Endothelial cell of umbilical vein (primary cell): ENCODE results near the gene GNAQ. TPM values are rescaled to one million over a fixed set of nuclear protein-coding genes. Genes with fewer than 3 reads are reported as not detected.

ENCODE experiments used
- BruUV-seq: library from RNA; stranded (reverse); fragments of 400-500 nt; replicated peaks from 2 replicates; lab custom pipeline; 2021; lab: Mats Ljungman, UMichigan
- CTCF ChIA-PET: fragments of 300-600, 350-600 bp; sonication (Branson Sonifier 250); formaldehyde crosslinking; loops from one replicate; lab custom pipeline; 2021; ENCODE audit warnings: antibody characterized with exemption, inconsistent platforms; lab: Charles Lee
- POLR2A ChIA-PET: fragments of 300-600, 350-600 bp; sonication (Branson Sonifier 250); formaldehyde crosslinking; loops from one replicate; lab custom pipeline; 2021; ENCODE audit warnings: antibody characterized with exemption, inconsistent platforms; lab: Charles Lee
- DNase-seq: peaks from one replicate; pipeline ENCODE4 v3.0.0-alpha.2; 2011; ENCODE audit warnings: low read depth, low spot score
- FAIRE-seq: peaks from 2 replicates; lab custom pipeline; 2011; peaks lifted over from hg19 to GRCh38; lab: Jason Lieb, UNC
- H2AFZ ChIP-seq: 2 replicates; pipeline ENCODE4 v1.6.0; 2012; ENCODE audit warnings: low read depth, low read length, control low read depth, inconsistent platforms
- H3K27ac ChIP-seq: 2 replicates; pipeline ENCODE4 v1.5.1; 2011; ENCODE audit warnings: low read depth, mild to moderate bottlenecking, control low read depth, low read length, moderate library complexity; ENCODE audit not compliant: insufficient read depth
- H3K27me3 ChIP-seq, 2 experiments: 2 replicates each; pipeline versions ENCODE4 v1.6.0 to v1.6.1; 2011; ENCODE audit warnings: low read length in 2 of 2, mixed read lengths in 1 of 2; ENCODE audit not compliant: control insufficient read depth in 2 of 2, insufficient read depth in 2 of 2
- H3K36me3 ChIP-seq, 2 experiments: 2 replicates in 1 of 2; 3 replicates in 1 of 2; pipeline ENCODE4 v1.5.1; 2011; ENCODE audit warnings: low read length in 2 of 2, mild to moderate bottlenecking in 1 of 2, moderate library complexity in 1 of 2; ENCODE audit not compliant: control insufficient read depth in 2 of 2, insufficient read depth in 2 of 2; ENCODE audit errors: extremely low read depth in 1 of 2
- H3K4me1 ChIP-seq: 3 replicates; pipeline ENCODE4 v1.5.1; 2011; ENCODE audit warnings: mild to moderate bottlenecking, low read length; ENCODE audit not compliant: control insufficient read depth, insufficient read depth; ENCODE audit errors: extremely low read depth
- H3K4me2 ChIP-seq: 2 replicates; pipeline ENCODE4 v1.6.1; 2011; ENCODE audit warnings: low read length, control low read depth, mixed read lengths; ENCODE audit not compliant: insufficient read depth
- H3K4me3 ChIP-seq, 3 experiments: fragments of 200-600 bp in 1 of 3; sonication (generic), shearing (Covaris generic) in 1 of 3; replicated peaks in 1 of 3; 2 replicates each; pipeline ENCODE4 v1.5.1; 2011 to 2016; ENCODE audit warnings: control low read depth in 3 of 3, low read length in 3 of 3, mild to moderate bottlenecking in 2 of 3, inconsistent platforms in 1 of 3, low read depth in 1 of 3, moderate library complexity in 1 of 3; ENCODE audit not compliant: insufficient read depth in 1 of 3
- H3K79me2 ChIP-seq: 2 replicates; pipeline ENCODE4 v1.6.0; 2012; ENCODE audit warnings: low read length, inconsistent platforms; ENCODE audit not compliant: control insufficient read depth, insufficient read depth
- H3K9ac ChIP-seq: replicated peaks from 2 replicates; pipeline ENCODE3; 2011; ENCODE audit warnings: low read length, control low read depth; ENCODE audit not compliant: insufficient read depth; ENCODE audit errors: extremely low read depth
- H3K9me1 ChIP-seq: replicated peaks from 3 replicates; pipeline ENCODE4 v1.6.0; 2011; ENCODE audit warnings: mild to moderate bottlenecking, low read length; ENCODE audit not compliant: control insufficient read depth, insufficient read depth; ENCODE audit errors: extremely low read depth
- H3K9me3 ChIP-seq: replicated peaks from 2 replicates; pipeline ENCODE4 v1.5.1; 2012; ENCODE audit warnings: low read length, inconsistent platforms; ENCODE audit not compliant: control insufficient read depth, insufficient read depth
- H4K20me1 ChIP-seq: replicated peaks from 2 replicates; pipeline ENCODE3; 2011; ENCODE audit warnings: mild to moderate bottlenecking, low read length; ENCODE audit not compliant: control insufficient read depth, insufficient read depth; ENCODE audit errors: extremely low read depth
- CTCF ChIP-seq, 2 donors: IDR thresholded peaks; 1 replicate in 1 of 2; 2 replicates in 1 of 2; pipeline ENCODE4 v1.5.1; 2011; ENCODE audit warnings: low read length in 2 of 2, mild to moderate bottlenecking in 2 of 2, moderate library complexity in 2 of 2, control low read depth in 1 of 2, inconsistent platforms in 1 of 2, low read depth in 1 of 2; ENCODE audit not compliant: insufficient read depth in 1 of 2; ENCODE audit errors: extremely low read depth in 1 of 2
- EZH2 ChIP-seq: IDR thresholded peaks from 2 replicates; pipeline ENCODE4 v1.6.1; 2012; ENCODE audit warnings: borderline replicate concordance, low read depth, mild to moderate bottlenecking, moderate library complexity, low read length, inconsistent platforms; ENCODE audit not compliant: severe bottlenecking
- FOS ChIP-seq: IDR thresholded peaks from 2 replicates; pipeline ENCODE4 v1.6.1; 2011; ENCODE audit warnings: mild to moderate bottlenecking, low read length, moderate library complexity, borderline replicate concordance; ENCODE audit not compliant: insufficient read depth
- GATA2 ChIP-seq: IDR thresholded peaks from 2 replicates; pipeline ENCODE4 v1.7.0; 2011; ENCODE audit warnings: low read depth, mild to moderate bottlenecking, moderate library complexity, mixed read lengths, low read length; ENCODE audit not compliant: insufficient read length, insufficient read depth
- JUN ChIP-seq: IDR thresholded peaks from 2 replicates; pipeline ENCODE4 v1.6.1; 2011; ENCODE audit warnings: borderline replicate concordance, low read depth; ENCODE audit not compliant: insufficient read length, insufficient read depth
- MAX ChIP-seq: IDR thresholded peaks from 2 replicates; pipeline ENCODE4 v1.6.1; 2011; ENCODE audit not compliant: insufficient read depth, insufficient read length
- MYC ChIP-seq: IDR thresholded peaks from one replicate; pipeline ENCODE4 v1.6.1; 2011; ENCODE audit warnings: mild to moderate bottlenecking, low read depth, low read length
- POLR2A ChIP-seq: IDR thresholded peaks from 2 replicates; pipeline ENCODE4 v1.6.1; 2012; ENCODE audit warnings: low read depth, mild to moderate bottlenecking, control low read depth, low read length
- POLR2AphosphoS5 ChIP-seq: IDR thresholded peaks from 2 replicates; pipeline ENCODE4 v1.6.1; 2012; ENCODE audit warnings: low read depth, mild to moderate bottlenecking, control low read depth, low read length, moderate library complexity; ENCODE audit not compliant: insufficient read depth
- dilution Hi-C: fragments of 300-500 bp; cut with MboI; formaldehyde crosslinking; loops from one replicate; pipeline ENCODE4 v1.15.0; 2019; ENCODE audit warnings: low sequenced_read_pairs; ENCODE audit not compliant: extremely low pct_ligation_motif_present
- intact Hi-C: fragments of 100-400 bp; cut with micrococcal nuclease; formaldehyde crosslinking; loops from one replicate; pipeline ENCODE4 v1.10.0; 2022
- polyA plus RNA-seq, 4 experiments: library from polyadenylated mRNA; depleted of rRNA in 3 of 4; stranded (reverse) in 3 of 4; unstranded in 1 of 4; fragments of >200 nt; gene quantifications; 2 replicates each; pipeline versions ENCODE4 v1.2.1 to v1.2.3, GENCODE V29; 2011 to 2012; ENCODE audit warnings: missing spikeins in 1 of 4
- total RNA-seq: library from RNA; stranded (reverse); gene quantifications from 2 replicates; pipeline ENCODE4 v1.2.3, GENCODE V29; 2021

The GNAQ gene
- total and polyA plus RNA-seq, 2 donors (not counting 3 experiments of a cell fraction or from before 2014, with no cell fraction given): 26.1 to 67.3 TPM

DNA sequence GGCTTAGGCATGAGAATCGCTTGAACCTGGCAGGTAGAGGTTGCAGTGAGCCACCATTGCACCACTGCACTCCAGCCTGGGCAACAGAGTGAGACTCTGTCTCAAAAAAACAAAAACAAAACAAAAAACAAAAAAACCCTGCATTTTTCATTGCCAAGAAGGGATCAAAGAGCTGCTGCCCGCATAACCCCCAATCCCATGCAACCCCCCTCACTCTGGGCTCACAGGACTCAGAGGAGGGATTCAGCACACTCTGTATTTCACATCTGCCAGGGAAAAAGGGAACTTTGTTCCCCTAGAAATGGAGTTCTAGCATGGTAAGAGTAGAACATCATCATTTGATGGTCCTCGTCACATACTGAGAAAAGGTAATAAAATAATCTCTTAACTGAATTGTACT is 229.5 kb downstream of the GNAQ start:
- DNase-seq: no peak
- Histone ChIP-seq H3K27me3 (no peaks in the 10 kb centered on the region), H3K36me3 (peaks cover 0 to 2% of the 10 kb centered on the region in 2 experiments), H3K79me2 (peaks cover 5% of the 10 kb centered on the region), H3K9me3 (no peaks in the 10 kb centered on the region), H3K4me2 (no peak overlapping the region), H3K4me1 (peaks cover 4% of the 10 kb centered on the region), H2AFZ (no peak overlapping the region), H3K27ac (no peak overlapping the region), H3K9ac (no peak overlapping the region), H3K4me3 (no peak overlapping the region), H4K20me1 (no peaks in the 10 kb centered on the region), H3K9me1 (no peaks in the 10 kb centered on the region)
- intact Hi-C loops: no loop called here
- no peak for FAIRE-seq
- CTCF ChIA-PET: interaction anchor here (1.0 to 1.8 kb wide), 3 partner anchors 12 to 40 kb away, joined by 3 to 7 read pairs (median 4); no protein-coding TSS in a partner anchor
- no TSS peak for BruUV-seq
- no peak for TF ChIP-seq POLR2A
- TF ChIP-seq GATA2: no peak
- TF ChIP-seq POLR2AphosphoS5: no peak
- POLR2A ChIA-PET: interaction anchor here (0.6 kb wide), 1 partner anchor 163 kb away, joined by 3 read pairs; no protein-coding TSS in a partner anchor
- dilution Hi-C loops: no loop called here

GRCh38 chr9:77800924-77801551 is 230.6 kb downstream of the GNAQ start:
- Histone ChIP-seq H3K79me2 (peaks cover 5% of the 10 kb centered on the region), H3K9me1 (no peaks in the 10 kb centered on the region), H3K4me3 (no peak overlapping the region), H3K9ac (no peak overlapping the region), H3K9me3 (no peaks in the 10 kb centered on the region), H3K27ac (no peak overlapping the region), H4K20me1 (no peaks in the 10 kb centered on the region), H3K27me3 (no peaks in the 10 kb centered on the region), H3K4me2 (no peak overlapping the region), H3K36me3 (peaks cover 2% of the 10 kb centered on the region in 2 experiments), H2AFZ (no peak overlapping the region), H3K4me1 (no peaks in the 10 kb centered on the region)
- TF ChIP-seq EZH2: no peak
- no peak for TF ChIP-seq FOS
- TF ChIP-seq JUN: no peak
- no peak for TF ChIP-seq MYC
- TF ChIP-seq GATA2: no peak
- TF ChIP-seq MAX: no peak
- no peak for TF ChIP-seq CTCF (IDR thresholded peaks at IDR 0.05; ENCODE audit: extremely low read depth in 1 of 2, insufficient read depth in 1 of 2, low read depth in 1 of 2, low read length in 2 of 2)
- TF ChIP-seq POLR2AphosphoS5: no peak
- no peak for TF ChIP-seq POLR2A
- FAIRE-seq: no peak
- intact Hi-C loops: no loop called here
- BruUV-seq: no TSS peak
- ChIA-PET CTCF (no interaction called here), POLR2A (no interaction called here)
- dilution Hi-C loops: no loop called here
- DNase-seq: no peak
